ENCODE data around the gene LIPT1. TPM values are rescaled to one million over a fixed set of nuclear protein-coding genes. Genes with fewer than 3 reads are reported as not detected.

LIPT1 gene
- total RNA-seq, 1 donor = 9.8 TPM

- Histone ChIP-seq H3K9me3 (ENCODE audit: low read depth, low read length) (no peaks in the 10 kb centered on the region), H3K27me3 (ENCODE audit: insufficient read depth, low read length) (no peaks in the 10 kb centered on the region), H3K4me1 (ENCODE audit: insufficient read depth, low read length) (no peaks in the 10 kb centered on the region), H3K36me3 (ENCODE audit: insufficient read depth, low read length) (peaks cover 40% of the 10 kb centered on the region), H3K79me2 (ENCODE audit: insufficient read depth, low read length) (no peaks in the 10 kb centered on the region), H3K4me3 (ENCODE audit: insufficient read depth, low read length) (no peak overlapping the region), H4K20me1 (ENCODE audit: insufficient read depth, low read length) (no peaks in the 10 kb centered on the region), H3K4me2 (ENCODE audit: insufficient read depth, low read length) (no peak overlapping the region), H2AFZ (ENCODE audit: low read length) (no peak overlapping the region), H3K27ac (ENCODE audit: low read depth, low read length) (no peak overlapping the region)
- no peak for DNase-seq (ENCODE audit: insufficient read length, low spot score, missing footprints)
- TF ChIP-seq, protein P1, sequence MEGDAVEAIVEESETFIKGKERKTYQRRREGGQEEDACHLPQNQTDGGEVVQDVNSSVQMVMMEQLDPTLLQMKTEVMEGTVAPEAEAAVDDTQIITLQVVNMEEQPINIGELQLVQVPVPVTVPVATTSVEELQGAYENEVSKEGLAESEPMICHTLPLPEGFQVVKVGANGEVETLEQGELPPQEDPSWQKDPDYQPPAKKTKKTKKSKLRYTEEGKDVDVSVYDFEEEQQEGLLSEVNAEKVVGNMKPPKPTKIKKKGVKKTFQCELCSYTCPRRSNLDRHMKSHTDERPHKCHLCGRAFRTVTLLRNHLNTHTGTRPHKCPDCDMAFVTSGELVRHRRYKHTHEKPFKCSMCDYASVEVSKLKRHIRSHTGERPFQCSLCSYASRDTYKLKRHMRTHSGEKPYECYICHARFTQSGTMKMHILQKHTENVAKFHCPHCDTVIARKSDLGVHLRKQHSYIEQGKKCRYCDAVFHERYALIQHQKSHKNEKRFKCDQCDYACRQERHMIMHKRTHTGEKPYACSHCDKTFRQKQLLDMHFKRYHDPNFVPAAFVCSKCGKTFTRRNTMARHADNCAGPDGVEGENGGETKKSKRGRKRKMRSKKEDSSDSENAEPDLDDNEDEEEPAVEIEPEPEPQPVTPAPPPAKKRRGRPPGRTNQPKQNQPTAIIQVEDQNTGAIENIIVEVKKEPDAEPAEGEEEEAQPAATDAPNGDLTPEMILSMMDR (IDR thresholded peaks at IDR 0.05; ENCODE audit: extremely low read depth, low read depth, low read length) = no peak
These were observed 43.5 kb downstream of the LIPT1 start for GRCh38 chr2:99198103-99198841.

DNA sequence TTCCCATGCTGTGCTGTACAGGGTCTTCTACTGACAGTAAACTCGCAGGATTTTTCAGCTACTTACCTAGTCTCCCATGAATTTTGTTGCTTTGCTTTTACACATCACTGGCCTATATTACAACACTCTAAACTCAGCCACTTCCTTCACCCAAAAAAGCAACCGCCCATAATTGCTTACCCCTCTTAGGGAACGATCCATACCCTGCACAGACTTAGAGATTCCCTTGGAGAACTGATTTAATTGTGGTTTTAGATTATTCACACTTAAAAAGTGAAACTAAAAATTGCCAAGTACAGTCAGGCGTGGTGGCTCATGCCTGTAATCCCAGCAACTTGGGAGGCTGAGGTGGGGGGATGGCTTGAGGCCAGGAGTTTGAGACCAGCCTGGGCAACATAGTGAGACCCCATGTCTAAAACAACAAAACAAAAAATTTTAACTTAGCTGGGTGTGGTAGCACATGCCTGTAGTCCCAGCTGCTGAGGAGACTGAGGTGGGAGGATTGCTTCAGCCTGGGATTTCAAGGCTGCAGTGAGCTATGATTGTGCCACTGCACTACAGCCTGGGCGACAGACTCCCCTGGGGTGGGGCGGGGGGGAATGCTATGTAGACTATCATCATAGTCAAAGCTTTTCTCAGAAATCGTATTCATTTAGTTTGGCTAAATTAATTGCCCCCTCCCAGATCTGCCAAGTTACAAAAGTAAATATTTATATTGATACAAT is 45.5 kb downstream of the LIPT1 start:
- Histone ChIP-seq H3K4me3 (ENCODE audit: insufficient read depth, low read length) (no peak overlapping the region), H2AFZ (ENCODE audit: low read length) (no peak overlapping the region), H3K4me1 (ENCODE audit: insufficient read depth, low read length) (no peaks in the 10 kb centered on the region), H3K4me2 (ENCODE audit: insufficient read depth, low read length) (no peak overlapping the region), H4K20me1 (ENCODE audit: insufficient read depth, low read length) (no peaks in the 10 kb centered on the region), H3K27me3 (ENCODE audit: insufficient read depth, low read length) (no peaks in the 10 kb centered on the region), H3K36me3 (ENCODE audit: insufficient read depth, low read length) (peaks cover 34% of the 10 kb centered on the region), H3K27ac (ENCODE audit: low read depth, low read length) (no peak overlapping the region), H3K79me2 (ENCODE audit: insufficient read depth, low read length) (no peaks in the 10 kb centered on the region), H3K9me3 (ENCODE audit: low read depth, low read length) (no peaks in the 10 kb centered on the region)
- DNase-seq (ENCODE audit: insufficient read length, low spot score, missing footprints) = no peak
- TF ChIP-seq, protein P1 (IDR thresholded peaks at IDR 0.05; ENCODE audit: extremely low read depth, low read depth, low read length) = no peak

- Histone ChIP-seq H3K4me1 (ENCODE audit: insufficient read depth, low read length) (no peaks in the 10 kb centered on the region), H3K9me3 (ENCODE audit: low read depth, low read length) (no peaks in the 10 kb centered on the region), H3K4me3 (ENCODE audit: insufficient read depth, low read length) (no peak overlapping the region), H3K4me2 (ENCODE audit: insufficient read depth, low read length) (no peak overlapping the region), H3K27ac (ENCODE audit: low read depth, low read length) (no peak overlapping the region), H3K27me3 (ENCODE audit: insufficient read depth, low read length) (no peaks in the 10 kb centered on the region), H4K20me1 (ENCODE audit: insufficient read depth, low read length) (no peaks in the 10 kb centered on the region), H2AFZ (ENCODE audit: low read length) (no peak overlapping the region), H3K79me2 (ENCODE audit: insufficient read depth, low read length) (no peaks in the 10 kb centered on the region), H3K36me3 (ENCODE audit: insufficient read depth, low read length) (peaks cover 15% of the 10 kb centered on the region)
- TF ChIP-seq, protein P1 (IDR thresholded peaks at IDR 0.05; ENCODE audit: extremely low read depth, low read depth, low read length) = peak; percentile 14
- no peak for DNase-seq (ENCODE audit: insufficient read length, low spot score, missing footprints)
These were observed 47.4 kb downstream of the LIPT1 start for GRCh38 chr2:99201959-99202678.

- no peak for DNase-seq (ENCODE audit: insufficient read length, low spot score, missing footprints)
- no peaks in the 10 kb centered on the region for H3K27me3 ChIP-seq (ENCODE audit: insufficient read depth, low read length)
- H3K4me1 ChIP-seq (ENCODE audit: insufficient read depth, low read length) = no peaks in the 10 kb centered on the region
- H3K4me3 ChIP-seq (ENCODE audit: insufficient read depth, low read length) = no peak overlapping the region
- no peaks in the 10 kb centered on the region for H3K9me3 ChIP-seq (ENCODE audit: low read depth, low read length)
- H3K79me2 ChIP-seq (ENCODE audit: insufficient read depth, low read length) = no peaks in the 10 kb centered on the region
- no peak overlapping the region for H3K27ac ChIP-seq (ENCODE audit: low read depth, low read length)
- no peak overlapping the region for H3K4me2 ChIP-seq (ENCODE audit: insufficient read depth, low read length)
- H2AFZ ChIP-seq (ENCODE audit: low read length) = no peak overlapping the region
- no peaks in the 10 kb centered on the region for H3K36me3 ChIP-seq (ENCODE audit: insufficient read depth, low read length)
- no peaks in the 10 kb centered on the region for H4K20me1 ChIP-seq (ENCODE audit: insufficient read depth, low read length)
- TF ChIP-seq, protein P1 (IDR thresholded peaks at IDR 0.05; ENCODE audit: extremely low read depth, low read depth, low read length) = no peak
These were observed 50.7 kb downstream of the LIPT1 start for GRCh38 chr2:99205491-99205890.
